ENCODE measurements around the gene ANO8. TPM values are rescaled to one million over a fixed set of nuclear protein-coding genes. Genes with fewer than 3 reads are reported as not detected.

ANO8 gene
- polyA plus RNA-seq, 1 of the 3 experiments (the other 2 are of a cell fraction), result 7.8 TPM

DNA sequence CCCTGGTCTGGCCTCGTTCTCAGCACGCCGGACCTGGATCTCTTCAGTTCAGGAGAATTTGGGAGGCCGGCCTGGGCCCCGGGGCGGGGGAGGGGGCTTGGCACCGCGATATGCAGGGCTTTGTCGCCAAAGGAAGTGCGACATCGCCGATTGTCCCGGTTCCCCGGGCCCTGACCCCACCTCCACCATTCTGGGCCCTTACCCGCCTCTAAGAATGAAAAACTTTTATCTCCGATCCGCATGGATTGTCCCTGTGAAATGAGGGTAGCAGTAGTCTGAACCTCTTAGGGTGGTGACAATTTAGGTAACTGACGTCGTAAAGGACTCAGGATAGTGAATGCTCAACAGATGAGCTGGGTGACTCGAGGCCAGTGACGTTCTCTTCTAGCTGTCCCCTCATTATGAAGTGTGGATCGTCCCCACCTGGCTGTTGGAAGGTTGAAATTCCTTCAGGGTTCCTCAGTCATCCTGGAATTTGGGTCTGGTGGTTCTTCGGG, 24.6 kb downstream of the ANO8 start:
- no peak overlapping the region for H2AFZ ChIP-seq (ENCODE audit: low read depth)
- TF ChIP-seq SMC3 (IDR thresholded peaks at IDR 0.05; ENCODE audit: low read depth, low read length) (no peak), MEF2A (IDR thresholded peaks at IDR 0.05; ENCODE audit: borderline replicate concordance, low read depth) (no peak), POLR2AphosphoS5 (IDR thresholded peaks at IDR 0.05; ENCODE audit: low read depth, low read length) (no peak), TAF1 (IDR thresholded peaks at IDR 0.05; ENCODE audit: borderline replicate concordance, low read depth, low read length) (no peak), FOXJ3 (CRISPR knock-in tag; IDR thresholded peaks at IDR 0.05) (no peak), EZH2phosphoT487 (IDR thresholded peaks at IDR 0.05; ENCODE audit: borderline replicate concordance, low read depth) (no peak), EP300 (IDR thresholded peaks at IDR 0.05; ENCODE audit: borderline replicate concordance in 1 of 2, low read depth in 1 of 2, low read length in 1 of 2) (no peak), NRF1 (IDR thresholded peaks at IDR 0.05; ENCODE audit: low read depth, low read length) (no peak), SIN3A (IDR thresholded peaks at IDR 0.05; ENCODE audit: borderline replicate concordance, low read depth, low read length) (no peak), NFIC (IDR thresholded peaks at IDR 0.05; ENCODE audit: borderline replicate concordance) (no peak), YY1 (IDR thresholded peaks at IDR 0.05; ENCODE audit: low read depth) (no peak), TCF12 (IDR thresholded peaks at IDR 0.05) (no peak), CHD2 (IDR thresholded peaks at IDR 0.05; ENCODE audit: low read length, partially characterized antibody) (no peak)
- TF ChIP-seq, protein P1, sequence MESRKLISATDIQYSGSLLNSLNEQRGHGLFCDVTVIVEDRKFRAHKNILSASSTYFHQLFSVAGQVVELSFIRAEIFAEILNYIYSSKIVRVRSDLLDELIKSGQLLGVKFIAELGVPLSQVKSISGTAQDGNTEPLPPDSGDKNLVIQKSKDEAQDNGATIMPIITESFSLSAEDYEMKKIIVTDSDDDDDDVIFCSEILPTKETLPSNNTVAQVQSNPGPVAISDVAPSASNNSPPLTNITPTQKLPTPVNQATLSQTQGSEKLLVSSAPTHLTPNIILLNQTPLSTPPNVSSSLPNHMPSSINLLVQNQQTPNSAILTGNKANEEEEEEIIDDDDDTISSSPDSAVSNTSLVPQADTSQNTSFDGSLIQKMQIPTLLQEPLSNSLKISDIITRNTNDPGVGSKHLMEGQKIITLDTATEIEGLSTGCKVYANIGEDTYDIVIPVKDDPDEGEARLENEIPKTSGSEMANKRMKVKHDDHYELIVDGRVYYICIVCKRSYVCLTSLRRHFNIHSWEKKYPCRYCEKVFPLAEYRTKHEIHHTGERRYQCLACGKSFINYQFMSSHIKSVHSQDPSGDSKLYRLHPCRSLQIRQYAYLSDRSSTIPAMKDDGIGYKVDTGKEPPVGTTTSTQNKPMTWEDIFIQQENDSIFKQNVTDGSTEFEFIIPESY (IDR thresholded peaks at IDR 0.05; ENCODE audit: borderline replicate concordance, low read depth), result no peak
- TF ChIP-seq, protein P2, sequence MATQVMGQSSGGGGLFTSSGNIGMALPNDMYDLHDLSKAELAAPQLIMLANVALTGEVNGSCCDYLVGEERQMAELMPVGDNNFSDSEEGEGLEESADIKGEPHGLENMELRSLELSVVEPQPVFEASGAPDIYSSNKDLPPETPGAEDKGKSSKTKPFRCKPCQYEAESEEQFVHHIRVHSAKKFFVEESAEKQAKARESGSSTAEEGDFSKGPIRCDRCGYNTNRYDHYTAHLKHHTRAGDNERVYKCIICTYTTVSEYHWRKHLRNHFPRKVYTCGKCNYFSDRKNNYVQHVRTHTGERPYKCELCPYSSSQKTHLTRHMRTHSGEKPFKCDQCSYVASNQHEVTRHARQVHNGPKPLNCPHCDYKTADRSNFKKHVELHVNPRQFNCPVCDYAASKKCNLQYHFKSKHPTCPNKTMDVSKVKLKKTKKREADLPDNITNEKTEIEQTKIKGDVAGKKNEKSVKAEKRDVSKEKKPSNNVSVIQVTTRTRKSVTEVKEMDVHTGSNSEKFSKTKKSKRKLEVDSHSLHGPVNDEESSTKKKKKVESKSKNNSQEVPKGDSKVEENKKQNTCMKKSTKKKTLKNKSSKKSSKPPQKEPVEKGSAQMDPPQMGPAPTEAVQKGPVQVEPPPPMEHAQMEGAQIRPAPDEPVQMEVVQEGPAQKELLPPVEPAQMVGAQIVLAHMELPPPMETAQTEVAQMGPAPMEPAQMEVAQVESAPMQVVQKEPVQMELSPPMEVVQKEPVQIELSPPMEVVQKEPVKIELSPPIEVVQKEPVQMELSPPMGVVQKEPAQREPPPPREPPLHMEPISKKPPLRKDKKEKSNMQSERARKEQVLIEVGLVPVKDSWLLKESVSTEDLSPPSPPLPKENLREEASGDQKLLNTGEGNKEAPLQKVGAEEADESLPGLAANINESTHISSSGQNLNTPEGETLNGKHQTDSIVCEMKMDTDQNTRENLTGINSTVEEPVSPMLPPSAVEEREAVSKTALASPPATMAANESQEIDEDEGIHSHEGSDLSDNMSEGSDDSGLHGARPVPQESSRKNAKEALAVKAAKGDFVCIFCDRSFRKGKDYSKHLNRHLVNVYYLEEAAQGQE (IDR thresholded peaks at IDR 0.05; ENCODE audit: low read depth, low read length), result no peak
- TF ChIP-seq, protein P3, sequence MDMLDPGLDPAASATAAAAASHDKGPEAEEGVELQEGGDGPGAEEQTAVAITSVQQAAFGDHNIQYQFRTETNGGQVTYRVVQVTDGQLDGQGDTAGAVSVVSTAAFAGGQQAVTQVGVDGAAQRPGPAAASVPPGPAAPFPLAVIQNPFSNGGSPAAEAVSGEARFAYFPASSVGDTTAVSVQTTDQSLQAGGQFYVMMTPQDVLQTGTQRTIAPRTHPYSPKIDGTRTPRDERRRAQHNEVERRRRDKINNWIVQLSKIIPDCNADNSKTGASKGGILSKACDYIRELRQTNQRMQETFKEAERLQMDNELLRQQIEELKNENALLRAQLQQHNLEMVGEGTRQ (IDR thresholded peaks at IDR 0.05; ENCODE audit: borderline replicate concordance, low read depth, low read length), result no peak
- TF ChIP-seq, protein P4, sequence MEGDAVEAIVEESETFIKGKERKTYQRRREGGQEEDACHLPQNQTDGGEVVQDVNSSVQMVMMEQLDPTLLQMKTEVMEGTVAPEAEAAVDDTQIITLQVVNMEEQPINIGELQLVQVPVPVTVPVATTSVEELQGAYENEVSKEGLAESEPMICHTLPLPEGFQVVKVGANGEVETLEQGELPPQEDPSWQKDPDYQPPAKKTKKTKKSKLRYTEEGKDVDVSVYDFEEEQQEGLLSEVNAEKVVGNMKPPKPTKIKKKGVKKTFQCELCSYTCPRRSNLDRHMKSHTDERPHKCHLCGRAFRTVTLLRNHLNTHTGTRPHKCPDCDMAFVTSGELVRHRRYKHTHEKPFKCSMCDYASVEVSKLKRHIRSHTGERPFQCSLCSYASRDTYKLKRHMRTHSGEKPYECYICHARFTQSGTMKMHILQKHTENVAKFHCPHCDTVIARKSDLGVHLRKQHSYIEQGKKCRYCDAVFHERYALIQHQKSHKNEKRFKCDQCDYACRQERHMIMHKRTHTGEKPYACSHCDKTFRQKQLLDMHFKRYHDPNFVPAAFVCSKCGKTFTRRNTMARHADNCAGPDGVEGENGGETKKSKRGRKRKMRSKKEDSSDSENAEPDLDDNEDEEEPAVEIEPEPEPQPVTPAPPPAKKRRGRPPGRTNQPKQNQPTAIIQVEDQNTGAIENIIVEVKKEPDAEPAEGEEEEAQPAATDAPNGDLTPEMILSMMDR (IDR thresholded peaks at IDR 0.05), result no peak
- TF ChIP-seq, protein P5, sequence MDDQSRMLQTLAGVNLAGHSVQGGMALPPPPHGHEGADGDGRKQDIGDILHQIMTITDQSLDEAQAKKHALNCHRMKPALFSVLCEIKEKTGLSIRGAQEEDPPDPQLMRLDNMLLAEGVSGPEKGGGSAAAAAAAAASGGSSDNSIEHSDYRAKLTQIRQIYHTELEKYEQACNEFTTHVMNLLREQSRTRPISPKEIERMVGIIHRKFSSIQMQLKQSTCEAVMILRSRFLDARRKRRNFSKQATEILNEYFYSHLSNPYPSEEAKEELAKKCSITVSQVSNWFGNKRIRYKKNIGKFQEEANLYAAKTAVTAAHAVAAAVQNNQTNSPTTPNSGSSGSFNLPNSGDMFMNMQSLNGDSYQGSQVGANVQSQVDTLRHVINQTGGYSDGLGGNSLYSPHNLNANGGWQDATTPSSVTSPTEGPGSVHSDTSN (IDR thresholded peaks at IDR 0.05), result no peak
- peaks cover 7% of the 10 kb centered on the region for H3F3A ChIP-seq (replicated peaks; ENCODE audit: insufficient read depth)
- peak overlapping the region; percentile 97 for H3K4me2 ChIP-seq
- WGBS (ENCODE audit: low lambda C conversion rate), result 2% methylated on average over 5 of the region's 23 CpGs
- H3K9me2 ChIP-seq, result no peaks in the 10 kb centered on the region
- H3K9ac ChIP-seq, result peak overlapping the region; percentile 97
- no peaks in the 10 kb centered on the region for H3K27me3 ChIP-seq (ENCODE audit: insufficient read depth)
- peaks cover 6 to 14% of the 10 kb centered on the region in 2 experiments; a peak in 2 of 4 replicates for H3K4me1 ChIP-seq (ENCODE audit: control insufficient read depth in 1 of 2, insufficient read depth in 2 of 2, low read depth in 1 of 2, low read length in 1 of 2)
- peaks cover 17% of the 10 kb centered on the region for H4K20me1 ChIP-seq (ENCODE audit: insufficient read depth)
- H3K4me3 ChIP-seq (ENCODE audit: low read depth in 2 of 2, low read length in 1 of 2), result peak overlapping the region; percentile 93 to 97
- no peak for DNase-seq
- ChIA-PET CTCF (interaction anchor here (1.5 to 1.6 kb wide), 2 partner anchors 23 to 82 kb away, joined by 4 to 6 read pairs; no protein-coding TSS in a partner anchor), POLR2A (interaction anchor here (1.6 kb wide), 1 partner anchor 23 kb away, joined by 8 read pairs; no protein-coding TSS in a partner anchor)
- peaks cover 8 to 18% of the 10 kb centered on the region in 2 experiments for H3K36me3 ChIP-seq (replicated peaks in 1 of 2; ENCODE audit: control insufficient read depth in 1 of 2, insufficient read depth in 2 of 2, low read length in 1 of 2)
- peak overlapping the region; percentile 49 to 84; a peak in 3 of 4 replicates for H3K27ac ChIP-seq (ENCODE audit: low read depth in 2 of 2, low read length in 1 of 2)
- no peaks in the 10 kb centered on the region for H3K9me3 ChIP-seq
- peaks cover 70% of the 10 kb centered on the region for H3K79me2 ChIP-seq (ENCODE audit: insufficient read depth)

All from SK-N-SH (cell line).